Ovary (tissue), 10 donors: ENCODE data around the gene DESI1. TPM values are rescaled to one million over a fixed set of nuclear protein-coding genes. Genes with fewer than 3 reads are reported as not detected.
A peak's percentile ranks its signal among the peaks of the same experiment; 100 is the strongest.
"Not testable (repeated sequence)": the region's sequence is repeated elsewhere in the genome, so short reads cannot be mapped to it uniquely, and the experiment has no call there.

Experiments used
- DNase-seq, 5 donors: peaks; one replicate each; pipeline ENCODE4 v3.0.0-alpha.2; 2019 to 2020
- H3K27ac ChIP-seq, 2 donors: fragments of 200-600 bp; one replicate each; pipeline versions ENCODE4 v1.5.1 to v1.8.0; 2019 to 2022
- H3K27me3 ChIP-seq: fragments of 200-600 bp; one replicate; pipeline ENCODE4 v1.8.0; 2022
- H3K36me3 ChIP-seq: fragments of 200-600 bp; sonication (generic); one replicate; pipeline ENCODE4 v1.5.1; 2019
- H3K4me1 ChIP-seq: one replicate; pipeline ENCODE4 v1.8.1; 2013; ENCODE audit warnings: mild to moderate bottlenecking, moderate library complexity; ENCODE audit not compliant: insufficient read depth
- H3K4me3 ChIP-seq: fragments of 200-600 bp; sonication (generic); one replicate; pipeline ENCODE4 v1.5.1; 2017
- H3K9me3 ChIP-seq, 2 donors: fragments of 200-600 bp in 1 of 2; sonication (generic) in 1 of 2; one replicate each; pipeline versions ENCODE4 v1.5.1 to v1.8.1; 2013 to 2019; ENCODE audit warnings: mild to moderate bottlenecking in 1 of 2, moderate library complexity in 1 of 2
- CTCF ChIP-seq, 3 donors: fragments of 450-650 bp in 2 of 3; fragments of 200-600 bp in 1 of 3; IDR thresholded peaks; one replicate each; pipeline versions ENCODE4 v1.5.1 to v1.8.0; 2016 to 2022; ENCODE audit warnings: antibody characterized with exemption in 3 of 3, mild to moderate bottlenecking in 1 of 3
- EP300 ChIP-seq: sonication (generic); formaldehyde crosslinking; IDR thresholded peaks from one replicate; pipeline ENCODE4 v1.6.1; 2017; ENCODE audit warnings: antibody characterized with exemption
- POLR2A ChIP-seq: fragments of 450-650 bp; IDR thresholded peaks from one replicate; pipeline ENCODE4 v1.6.1; 2017; ENCODE audit warnings: antibody characterized with exemption, mild to moderate bottlenecking, moderate library complexity
- whole genome bisulfite sequencing, 3 donors: extraction: QIAGEN DNeasy Blood & Tissue Kit in 1 of 3; methylation state at CpG; one replicate each; pipeline versions ENCODE4 v1.1.5 to v1.1.7; 2013 to 2017; 5-methylcytosine and 5-hydroxymethylcytosine counted together
- intact Hi-C, 4 donors: fragments of 100-400 bp; cut with DNase I; formaldehyde crosslinking; loops; one replicate each; pipeline versions ENCODE4 v1.11.0 to v1.15.1; 2022 to 2023
- long read RNA-seq, 3 donors: library from polyadenylated mRNA in 2 of 3; unstranded in 2 of 3; transcript quantifications; one replicate each; pipeline ENCODE4 v2.0.0 and lab custom pipeline, GENCODE V29; 2021 to 2026
- polyA plus RNA-seq, 2 donors: library from polyadenylated mRNA; stranded (reverse); fragments of 200-250 nt in 1 of 2; fragments of 350-450 nt in 1 of 2; fragmentation: Illumina TruSeq in 1 of 2; extraction: RNeasy Lipid Tissue Mini Kit (QIAGEN cat#74804) in 1 of 2; gene quantifications; one replicate each; pipeline ENCODE4 v1.2.3, GENCODE V29; 2013 to 2014
- total RNA-seq, 7 donors: library from RNA; depleted of rRNA in 2 of 7; stranded (reverse); fragments of >200 nt in 2 of 7; fragmentation: NEBNext Ultra II Directional in 3 of 7; extraction: Animal tissue kit (Norgen Biotek cat#: 25700) in 3 of 7; gene quantifications; one replicate each; pipeline versions ENCODE4 v1.1.0 to v1.2.4, GENCODE V29; 2016 to 2023
- donor health status: DM: no; HTN: no; CAD: no; lungs with moderate emphysema.
- donor health status: DM: no; HTN: no; CAD: no.
- donor health status: Bipolar disorder and iron deficiency.
- donor health status: DM: yes; HTN: yes; CAD: no.
- donor health status: DM: no; HTN: no; CAD: no.
- donor health status: DM: yes; HTN: yes; CAD: no.

The DESI1 gene
- 10 to 100 TPM; 15.4 to 34.5 (median 22.8) TPM for total RNA-seq
- polyA plus RNA-seq, result 10 to 100 TPM; 10.8 to 26.9 TPM
- long read RNA-seq, donor 1, partial matches to known transcripts, result 3 of 12 reads
- long read RNA-seq, donor 1, other reads (novel, unspliced or antisense), result 8 of 12 reads
- long read RNA-seq, donor 2, transcript DESI1-201 (6 exons, 3,833 nt), result major isoform, 5 of 912 reads
- long read RNA-seq, donor 2, partial matches to known transcripts, result 634 of 912 reads
- long read RNA-seq, donor 2, other reads (novel, unspliced or antisense), result 273 of 912 reads
- long read RNA-seq, donor 3, partial matches to known transcripts, result 0 of 13 reads
- long read RNA-seq, donor 3, other reads (novel, unspliced or antisense), result 9 of 13 reads

GRCh38 chr22:41620589-41621098 is at the start of gene DESI1:
DESI1 (minus strand) TSS chr22:41621043; CDS start chr22:41620839, 204 bp downstream.
- no peaks in the 10 kb centered on the region for H3K9me3 ChIP-seq
- peaks cover 4% of the 10 kb centered on the region for H3K4me1 ChIP-seq
- H3K36me3 ChIP-seq, result no peaks in the 10 kb centered on the region
- H3K4me3 ChIP-seq, result peak within 1 kb of the TSS; percentile 90
- peak within 1 kb of the TSS; percentile 91 to 94 for H3K27ac ChIP-seq
- no peaks in the 10 kb centered on the region for H3K27me3 ChIP-seq
- no peak for DNase-seq
- WGBS, 3 donors, result 0% methylated on average over 38 to 40 of the region's 40 CpGs
- intact Hi-C loops, result no loop called here
- TF ChIP-seq CTCF (IDR thresholded peaks at IDR 0.05) (no peak), EP300 (no peak), POLR2A (no peak)

GRCh38 chr22:41668971-41669911 is 48.4 kb upstream of the DESI1 start:
- TF ChIP-seq POLR2A (no peak), EP300 (no peak), CTCF (IDR thresholded peaks at IDR 0.05) (no peak)

GRCh38 chr22:41664951-41665350 is 44.1 kb upstream of the DESI1 start:
- H3K27ac ChIP-seq, result no peak overlapping the region
- no peaks in the 10 kb centered on the region for H3K4me1 ChIP-seq
- no peaks in the 10 kb centered on the region for H3K9me3 ChIP-seq
- H3K4me3 ChIP-seq, result no peak overlapping the region
- 75 to 82% (median 81%) methylated on average over 3 of the region's 3 CpGs for WGBS, 3 donors
- no peak for TF ChIP-seq EP300
- TF ChIP-seq POLR2A, result no peak
- TF ChIP-seq CTCF (IDR thresholded peaks at IDR 0.05), result no peak
- H3K36me3 ChIP-seq, result no peaks in the 10 kb centered on the region
- no peak for DNase-seq
- no peaks in the 10 kb centered on the region for H3K27me3 ChIP-seq
- intact Hi-C loops, result no loop called here

More at GRCh38 chr22:41668971-41669911, 48.4 kb upstream of the DESI1 start:
- Histone ChIP-seq H3K9me3 (no peaks in the 10 kb centered on the region), H3K36me3 (no peaks in the 10 kb centered on the region), H3K27me3 (no peaks in the 10 kb centered on the region), H3K4me3 (no peak overlapping the region), H3K27ac (no peak overlapping the region), H3K4me1 (no peaks in the 10 kb centered on the region)
- intact Hi-C loops, result no loop called here
- DNase-seq, result no peak
- WGBS, 3 donors, result 78 to 88% (median 81%) methylated on average over 21 of the region's 21 CpGs

GRCh38 chr22:41664490-41664889 is 43.6 kb upstream of the DESI1 start:
- intact Hi-C loops, result no loop called here
- H3K27me3 ChIP-seq, result no peaks in the 10 kb centered on the region
- TF ChIP-seq CTCF (IDR thresholded peaks at IDR 0.05) (no peak), EP300 (no peak), POLR2A (no peak)
- H3K4me3 ChIP-seq, result no peak overlapping the region
- no peaks in the 10 kb centered on the region for H3K9me3 ChIP-seq
- no peaks in the 10 kb centered on the region for H3K4me1 ChIP-seq
- no peaks in the 10 kb centered on the region for H3K36me3 ChIP-seq
- DNase-seq, result no peak
- no peak overlapping the region for H3K27ac ChIP-seq

- H3K27ac ChIP-seq, H3K27me3 ChIP-seq, H3K4me1 ChIP-seq, H3K4me3 ChIP-seq, H3K36me3 ChIP-seq, intact Hi-C loops, H3K9me3 ChIP-seq, DNase-seq: not testable (repeated sequence)
- 67 to 71% (median 68%) methylated on average over 9 of the region's 9 CpGs for WGBS, 3 donors
Observed at GRCh38 chr22:41663594-41663993, 42.8 kb upstream of the DESI1 start.
